Small intestine (tissue), 16 donors: ENCODE measurements around the gene PXDN. TPM values are rescaled to one million over a fixed set of nuclear protein-coding genes. Genes with fewer than 3 reads are reported as not detected.

ENCODE experiments used
- DNase-seq, 2 donors: peaks; one replicate each; pipeline versions ENCODE4 v3.0.0 to v3.0.0-alpha.2; 2013
- FAIRE-seq: peaks from 2 replicates; lab custom pipeline; 2012; peaks lifted over from hg19 to GRCh38; lab: Jason Lieb, UNC
- H3K27ac ChIP-seq, 3 donors: one replicate each; pipeline ENCODE4 v1.5.1; 2013; ENCODE audit warnings: low read length in 2 of 3, mild to moderate bottlenecking in 2 of 3, control low read depth in 1 of 3, inconsistent platforms in 1 of 3, low read depth in 1 of 3, moderate library complexity in 1 of 3
- H3K27me3 ChIP-seq, 3 donors: one replicate each; pipeline ENCODE4 v1.6.1; 2013; ENCODE audit warnings: low read length in 3 of 3, inconsistent platforms in 1 of 3; ENCODE audit not compliant: control insufficient read depth in 3 of 3, insufficient read depth in 3 of 3
- H3K36me3 ChIP-seq, 3 donors: one replicate each; pipeline ENCODE4 v1.6.1; 2013; ENCODE audit warnings: low read length in 3 of 3, inconsistent platforms in 1 of 3, low read depth in 1 of 3, mild to moderate bottlenecking in 1 of 3, moderate library complexity in 1 of 3; ENCODE audit not compliant: control insufficient read depth in 3 of 3, insufficient read depth in 2 of 3
- H3K4me1 ChIP-seq, 3 donors: one replicate each; pipeline ENCODE4 v1.6.1; 2013; ENCODE audit warnings: low read length in 2 of 3, inconsistent platforms in 1 of 3, low read depth in 1 of 3, mild to moderate bottlenecking in 1 of 3, moderate library complexity in 1 of 3; ENCODE audit not compliant: control insufficient read depth in 3 of 3, insufficient read depth in 2 of 3
- H3K4me3 ChIP-seq, 3 donors: one replicate each; pipeline ENCODE4 v1.5.1; 2013; ENCODE audit warnings: low read length in 3 of 3, control low read depth in 1 of 3, inconsistent platforms in 1 of 3, low read depth in 1 of 3, mild to moderate bottlenecking in 1 of 3, moderate library complexity in 1 of 3
- H3K9me3 ChIP-seq, 2 donors: one replicate each; pipeline ENCODE4 v1.6.1; 2013; ENCODE audit warnings: low read depth in 1 of 2, low read length in 1 of 2; ENCODE audit not compliant: control insufficient read depth in 2 of 2, insufficient read depth in 1 of 2
- WGBS, 3 donors: extraction: QIAGEN DNeasy Blood & Tissue Kit; methylation state at CpG; one replicate each; pipeline ENCODE4 v1.1.7; 2013; 5-methylcytosine and 5-hydroxymethylcytosine counted together
- long read RNA-seq, 10 donors: transcript quantifications; one replicate each; lab custom pipeline, GENCODE V29; 2026
- polyA plus RNA-seq, 4 donors: library from polyadenylated mRNA; stranded (reverse) in 3 of 4; unstranded in 1 of 4; fragments of 200-250 nt in 3 of 4; fragments of 120-200 nt in 1 of 4; gene quantifications; one replicate each; pipeline versions ENCODE4 v1.2.1 to v1.2.3, GENCODE V29; 2013
- donor health status: healthy with polysubstance abuse.
- donor health status: control.
- donor health status: control.
- donor health status: Bipolar disorder and iron deficiency.
- donor health status: healthy.

PXDN gene, protein sequence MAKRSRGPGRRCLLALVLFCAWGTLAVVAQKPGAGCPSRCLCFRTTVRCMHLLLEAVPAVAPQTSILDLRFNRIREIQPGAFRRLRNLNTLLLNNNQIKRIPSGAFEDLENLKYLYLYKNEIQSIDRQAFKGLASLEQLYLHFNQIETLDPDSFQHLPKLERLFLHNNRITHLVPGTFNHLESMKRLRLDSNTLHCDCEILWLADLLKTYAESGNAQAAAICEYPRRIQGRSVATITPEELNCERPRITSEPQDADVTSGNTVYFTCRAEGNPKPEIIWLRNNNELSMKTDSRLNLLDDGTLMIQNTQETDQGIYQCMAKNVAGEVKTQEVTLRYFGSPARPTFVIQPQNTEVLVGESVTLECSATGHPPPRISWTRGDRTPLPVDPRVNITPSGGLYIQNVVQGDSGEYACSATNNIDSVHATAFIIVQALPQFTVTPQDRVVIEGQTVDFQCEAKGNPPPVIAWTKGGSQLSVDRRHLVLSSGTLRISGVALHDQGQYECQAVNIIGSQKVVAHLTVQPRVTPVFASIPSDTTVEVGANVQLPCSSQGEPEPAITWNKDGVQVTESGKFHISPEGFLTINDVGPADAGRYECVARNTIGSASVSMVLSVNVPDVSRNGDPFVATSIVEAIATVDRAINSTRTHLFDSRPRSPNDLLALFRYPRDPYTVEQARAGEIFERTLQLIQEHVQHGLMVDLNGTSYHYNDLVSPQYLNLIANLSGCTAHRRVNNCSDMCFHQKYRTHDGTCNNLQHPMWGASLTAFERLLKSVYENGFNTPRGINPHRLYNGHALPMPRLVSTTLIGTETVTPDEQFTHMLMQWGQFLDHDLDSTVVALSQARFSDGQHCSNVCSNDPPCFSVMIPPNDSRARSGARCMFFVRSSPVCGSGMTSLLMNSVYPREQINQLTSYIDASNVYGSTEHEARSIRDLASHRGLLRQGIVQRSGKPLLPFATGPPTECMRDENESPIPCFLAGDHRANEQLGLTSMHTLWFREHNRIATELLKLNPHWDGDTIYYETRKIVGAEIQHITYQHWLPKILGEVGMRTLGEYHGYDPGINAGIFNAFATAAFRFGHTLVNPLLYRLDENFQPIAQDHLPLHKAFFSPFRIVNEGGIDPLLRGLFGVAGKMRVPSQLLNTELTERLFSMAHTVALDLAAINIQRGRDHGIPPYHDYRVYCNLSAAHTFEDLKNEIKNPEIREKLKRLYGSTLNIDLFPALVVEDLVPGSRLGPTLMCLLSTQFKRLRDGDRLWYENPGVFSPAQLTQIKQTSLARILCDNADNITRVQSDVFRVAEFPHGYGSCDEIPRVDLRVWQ (N-terminal part only)
- polyA plus RNA-seq: 10 to 100 TPM in 2 of 4 donors, 1 to 10 TPM in 1, under 1 TPM in 1; 0.81 to 38.9 (median 6.6) TPM
- long read RNA-seq, donor 1: 0 reads
- long read RNA-seq, donor 2, full-length matches to known transcripts: 2 of 2 reads
- long read RNA-seq, donor 2, partial matches to known transcripts: 0 of 2 reads
- long read RNA-seq, donor 2, other reads (novel, unspliced or antisense): 0 of 2 reads
- long read RNA-seq, donor 3, partial matches to known transcripts: 11 of 14 reads
- long read RNA-seq, donor 3, other reads (novel, unspliced or antisense): 0 of 14 reads
- long read RNA-seq, donor 4: 0 reads
- long read RNA-seq, donor 5, partial matches to known transcripts: 0 of 1 reads
- long read RNA-seq, donor 5, other reads (novel, unspliced or antisense): 0 of 1 reads
- long read RNA-seq, donor 6, full-length matches to known transcripts: 4 of 4 reads
- long read RNA-seq, donor 6, partial matches to known transcripts: 0 of 4 reads
- long read RNA-seq, donor 6, other reads (novel, unspliced or antisense): 0 of 4 reads
- long read RNA-seq, donor 7: 0 reads
- long read RNA-seq, donor 8: 0 reads
- long read RNA-seq, donor 9, full-length matches to known transcripts: 2 of 2 reads
- long read RNA-seq, donor 9, partial matches to known transcripts: 0 of 2 reads
- long read RNA-seq, donor 9, other reads (novel, unspliced or antisense): 0 of 2 reads
- long read RNA-seq, donor 10, full-length matches to known transcripts: 3 of 23 reads
- long read RNA-seq, donor 10, partial matches to known transcripts: 20 of 23 reads
- long read RNA-seq, donor 10, other reads (novel, unspliced or antisense): 0 of 23 reads

DNA sequence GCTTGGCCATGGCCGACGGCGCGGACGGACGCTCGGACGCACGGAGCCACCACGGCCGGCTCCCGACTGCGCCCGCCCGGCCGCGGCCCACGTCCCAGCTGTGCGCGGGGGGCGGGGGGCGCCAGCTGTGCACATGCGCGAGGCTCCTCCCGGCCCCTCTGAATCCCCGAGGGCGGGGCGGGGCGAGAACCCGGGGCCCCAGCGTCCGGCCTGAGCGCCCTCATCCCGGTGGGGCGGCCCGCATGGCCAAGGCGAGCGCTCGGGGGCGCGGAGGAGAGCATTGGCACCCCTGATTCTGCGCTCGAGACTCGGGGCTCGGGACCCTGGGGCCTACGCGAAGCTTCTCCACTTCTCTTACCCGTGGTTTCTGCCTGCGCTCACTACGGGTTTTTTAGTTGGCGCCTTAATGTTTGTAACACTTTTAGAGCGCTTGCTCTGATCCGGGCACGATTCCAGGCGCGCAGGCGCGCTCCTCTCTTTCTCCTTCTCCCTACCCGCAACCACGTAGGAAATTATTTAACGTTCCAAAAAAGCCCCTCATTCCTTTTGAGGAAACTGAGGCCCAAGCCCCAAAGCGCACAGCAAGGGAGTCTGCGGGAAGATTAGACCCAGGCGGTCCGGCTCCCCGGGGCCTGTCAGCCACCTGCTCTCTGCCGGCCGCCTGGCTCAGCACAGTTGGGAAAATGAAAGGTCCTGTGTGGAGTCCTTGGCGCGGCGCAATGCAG, at the start of gene PXDN:
TSS of gene PXDN (minus strand) at position 70 of the 725 bp plus-strand sequence. CDS start at position 10, 60 bp downstream.
- WGBS, 3 donors: 3 to 11% (median 6%) methylated on average over 40 to 71 of the region's 71 CpGs
- Histone ChIP-seq H3K27me3 (peaks cover 5 to 35% (median 8%) of the 10 kb centered on the region in 3 donors), H3K27ac (peak within 1 kb of the TSS in 2 of 3 donors; percentile 84 to 88), H3K9me3 (no peaks in the 10 kb centered on the region), H3K36me3 (peaks cover 0 to 3% (median 0%) of the 10 kb centered on the region in 3 donors), H3K4me3 (peak within 1 kb of the TSS; percentile 29 to 49 (median 38)), H3K4me1 (no peaks in the 10 kb centered on the region)
- DNase-seq (peak in 1 of 2 donors; percentile 52), FAIRE-seq (no peak)

DNA sequence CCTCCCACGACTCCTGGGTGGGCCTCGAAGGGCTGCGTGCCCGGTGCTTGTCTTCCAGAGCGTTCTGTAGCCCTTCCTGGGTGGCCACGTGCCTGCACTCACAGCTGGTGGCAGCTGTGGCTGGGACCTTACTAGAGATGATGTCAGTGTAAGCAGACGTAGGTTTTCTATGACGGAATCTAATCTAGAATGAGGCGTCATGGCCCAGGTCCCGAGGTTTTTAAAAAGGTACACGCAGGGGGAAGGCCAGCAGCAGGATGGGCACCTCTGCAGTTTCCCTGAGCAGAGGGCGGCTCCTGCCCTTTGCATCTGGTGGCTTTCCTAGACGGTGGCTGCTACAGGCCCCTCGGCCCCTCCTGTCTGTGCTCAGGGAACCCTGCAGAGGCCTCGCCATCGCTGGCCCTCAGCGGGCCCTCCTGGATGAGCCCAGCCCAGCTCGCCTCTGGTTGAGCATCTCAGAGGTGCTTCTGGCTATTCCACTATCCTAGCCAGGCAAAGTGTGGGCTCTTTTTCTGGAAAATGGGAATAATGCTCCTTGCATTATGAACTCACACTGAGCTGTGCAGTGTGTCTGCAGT, 49.6 kb upstream of the PXDN start:
- Histone ChIP-seq H3K27me3 (no peaks in the 10 kb centered on the region), H3K9me3 (no peaks in the 10 kb centered on the region), H3K36me3 (no peaks in the 10 kb centered on the region), H3K27ac (no peak overlapping the region), H3K4me3 (no peak overlapping the region), H3K4me1 (no peaks in the 10 kb centered on the region)
- WGBS, 3 donors: 71 to 79% (median 72%) methylated on average over 18 of the region's 18 CpGs
- peak in 1 of 2 donors; percentile 30 for DNase-seq
- FAIRE-seq: no peak

DNA sequence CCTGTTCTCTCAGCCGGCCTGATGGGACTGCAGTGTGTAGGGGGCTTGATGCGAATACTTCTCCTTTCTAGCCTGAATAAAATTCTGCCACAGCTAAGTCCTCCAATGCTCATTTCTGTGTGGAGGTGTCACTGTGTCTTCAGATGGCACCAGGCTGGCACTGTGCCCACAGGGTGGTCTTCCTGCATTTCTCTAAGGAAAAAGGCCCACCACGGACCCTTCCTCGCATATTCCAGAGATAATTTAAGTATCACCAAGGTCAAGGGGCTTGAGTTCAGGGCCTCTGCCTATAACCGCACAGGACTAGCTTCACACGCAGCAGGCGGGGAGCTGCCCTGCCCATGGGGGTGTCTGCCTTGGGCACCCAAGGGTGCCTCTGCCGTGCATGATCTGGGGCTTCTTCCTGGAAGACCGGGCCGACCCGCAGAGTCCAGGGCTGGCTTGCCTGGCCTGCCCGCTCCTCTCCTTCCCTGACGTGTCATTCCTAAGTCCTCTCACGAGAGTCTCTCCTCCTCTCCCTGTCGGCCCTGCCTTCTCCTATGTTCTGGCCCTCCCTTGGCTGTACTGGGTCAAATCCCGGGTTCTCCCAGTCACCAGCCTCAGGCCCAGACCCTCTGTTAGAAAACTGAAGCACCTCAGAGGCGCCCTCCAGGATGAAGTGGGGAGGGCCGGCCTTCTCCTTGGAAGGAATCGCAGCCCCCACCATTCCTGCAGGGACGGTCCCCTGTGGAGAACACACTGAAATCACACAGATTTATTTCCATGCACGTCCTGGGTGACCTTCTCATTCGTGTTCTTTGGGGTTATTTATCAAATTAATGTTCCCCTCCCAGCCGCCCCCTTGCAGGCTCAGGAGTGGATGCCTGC, 48.9 kb upstream of the PXDN start:
- FAIRE-seq: no peak
- Histone ChIP-seq H3K27ac (no peak overlapping the region), H3K36me3 (no peaks in the 10 kb centered on the region), H3K9me3 (no peaks in the 10 kb centered on the region), H3K27me3 (no peaks in the 10 kb centered on the region), H3K4me3 (no peak overlapping the region), H3K4me1 (no peaks in the 10 kb centered on the region)
- DNase-seq: no peak
- WGBS, 3 donors: 80 to 85% (median 83%) methylated on average over 23 of the region's 23 CpGs

DNA sequence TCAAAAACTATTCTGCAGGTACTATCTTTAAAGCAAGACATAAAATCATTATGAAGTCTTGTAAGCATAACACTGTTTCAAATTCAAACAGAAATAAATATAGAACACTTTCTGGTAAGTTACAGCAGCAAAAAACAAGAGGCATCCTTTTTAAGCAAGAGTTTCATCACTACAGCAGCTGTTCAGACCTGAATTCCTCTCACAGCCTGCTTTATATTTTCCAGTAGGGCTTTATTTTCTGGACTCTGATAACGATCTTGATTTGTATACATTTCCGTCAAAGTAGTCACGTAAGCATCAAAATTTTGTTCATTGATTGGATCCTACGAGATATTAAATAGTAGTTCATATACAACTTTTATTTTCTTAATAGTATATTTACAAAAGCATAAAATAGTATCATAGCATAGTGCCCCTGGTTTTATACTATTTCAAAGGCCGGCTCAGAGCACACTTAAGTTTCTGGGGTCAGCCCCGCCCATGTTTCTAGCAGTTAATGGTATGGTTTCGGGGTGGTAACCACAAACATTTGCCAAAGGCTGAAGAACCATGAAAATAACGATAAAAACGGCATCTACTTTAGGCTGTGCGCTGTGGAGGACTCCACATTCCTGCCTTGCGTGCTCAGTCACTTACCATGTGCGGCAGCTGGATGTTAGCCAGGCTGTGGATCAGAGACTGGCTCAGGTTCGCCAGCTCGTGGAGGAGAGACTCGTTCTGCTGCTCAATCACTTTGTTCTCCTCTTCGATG, 47.5 kb upstream of the PXDN start:
- H3K4me1 ChIP-seq: no peaks in the 10 kb centered on the region
- H3K36me3 ChIP-seq: no peaks in the 10 kb centered on the region
- no peaks in the 10 kb centered on the region for H3K9me3 ChIP-seq
- DNase-seq (no peak), FAIRE-seq (no peak)
- WGBS, 3 donors: 71 to 74% (median 72%) methylated on average over 16 of the region's 16 CpGs
- H3K27ac ChIP-seq: no peak overlapping the region
- H3K4me3 ChIP-seq: no peak overlapping the region
- no peaks in the 10 kb centered on the region for H3K27me3 ChIP-seq

DNA sequence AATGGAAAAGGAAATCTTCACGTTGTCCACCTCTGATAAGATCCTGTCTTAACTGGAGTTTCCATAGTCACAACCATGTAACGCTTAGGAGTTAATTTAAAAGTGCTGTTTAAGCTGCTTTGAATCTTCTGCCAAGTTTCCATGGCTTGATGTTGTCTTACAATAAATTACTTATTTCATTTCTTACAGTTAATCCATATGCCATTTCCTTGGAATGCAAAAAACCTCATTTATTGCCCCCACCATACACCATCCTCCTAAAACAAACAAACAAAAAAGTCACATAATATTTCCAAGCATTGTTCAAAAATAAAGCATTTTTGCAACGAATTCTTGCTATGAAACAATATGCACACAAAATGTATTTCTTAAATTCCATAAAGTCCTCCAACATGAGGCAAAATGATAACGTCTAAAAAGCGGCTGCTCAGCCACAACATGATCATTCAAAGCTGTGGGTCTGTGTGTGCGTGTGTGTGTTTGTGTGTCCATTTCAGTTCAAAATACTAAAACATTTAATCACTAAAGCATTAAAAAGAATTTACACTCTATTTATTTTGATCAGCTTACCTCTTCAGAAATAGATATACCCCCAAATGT, 46.8 kb upstream of the PXDN start:
- DNase-seq: no peak
- no peak overlapping the region for H3K27ac ChIP-seq
- H3K4me3 ChIP-seq: no peak overlapping the region
- no peaks in the 10 kb centered on the region for H3K27me3 ChIP-seq
- no peaks in the 10 kb centered on the region for H3K36me3 ChIP-seq
- no peaks in the 10 kb centered on the region for H3K4me1 ChIP-seq
- no peak for FAIRE-seq
- WGBS, 3 donors: 67 to 72% (median 70%) methylated on average over 6 of the region's 6 CpGs
- no peaks in the 10 kb centered on the region for H3K9me3 ChIP-seq
